Measurements from ENCODE around the gene LPAR3.
A peak's percentile ranks its signal among the peaks of the same experiment; 100 is the strongest.
"Not testable (repeated sequence)": the region's sequence is repeated elsewhere in the genome, so short reads cannot be mapped to it uniquely, and the experiment has no call there.

Gene LPAR3, protein sequence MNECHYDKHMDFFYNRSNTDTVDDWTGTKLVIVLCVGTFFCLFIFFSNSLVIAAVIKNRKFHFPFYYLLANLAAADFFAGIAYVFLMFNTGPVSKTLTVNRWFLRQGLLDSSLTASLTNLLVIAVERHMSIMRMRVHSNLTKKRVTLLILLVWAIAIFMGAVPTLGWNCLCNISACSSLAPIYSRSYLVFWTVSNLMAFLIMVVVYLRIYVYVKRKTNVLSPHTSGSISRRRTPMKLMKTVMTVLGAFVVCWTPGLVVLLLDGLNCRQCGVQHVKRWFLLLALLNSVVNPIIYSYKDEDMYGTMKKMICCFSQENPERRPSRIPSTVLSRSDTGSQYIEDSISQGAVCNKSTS

DNA sequence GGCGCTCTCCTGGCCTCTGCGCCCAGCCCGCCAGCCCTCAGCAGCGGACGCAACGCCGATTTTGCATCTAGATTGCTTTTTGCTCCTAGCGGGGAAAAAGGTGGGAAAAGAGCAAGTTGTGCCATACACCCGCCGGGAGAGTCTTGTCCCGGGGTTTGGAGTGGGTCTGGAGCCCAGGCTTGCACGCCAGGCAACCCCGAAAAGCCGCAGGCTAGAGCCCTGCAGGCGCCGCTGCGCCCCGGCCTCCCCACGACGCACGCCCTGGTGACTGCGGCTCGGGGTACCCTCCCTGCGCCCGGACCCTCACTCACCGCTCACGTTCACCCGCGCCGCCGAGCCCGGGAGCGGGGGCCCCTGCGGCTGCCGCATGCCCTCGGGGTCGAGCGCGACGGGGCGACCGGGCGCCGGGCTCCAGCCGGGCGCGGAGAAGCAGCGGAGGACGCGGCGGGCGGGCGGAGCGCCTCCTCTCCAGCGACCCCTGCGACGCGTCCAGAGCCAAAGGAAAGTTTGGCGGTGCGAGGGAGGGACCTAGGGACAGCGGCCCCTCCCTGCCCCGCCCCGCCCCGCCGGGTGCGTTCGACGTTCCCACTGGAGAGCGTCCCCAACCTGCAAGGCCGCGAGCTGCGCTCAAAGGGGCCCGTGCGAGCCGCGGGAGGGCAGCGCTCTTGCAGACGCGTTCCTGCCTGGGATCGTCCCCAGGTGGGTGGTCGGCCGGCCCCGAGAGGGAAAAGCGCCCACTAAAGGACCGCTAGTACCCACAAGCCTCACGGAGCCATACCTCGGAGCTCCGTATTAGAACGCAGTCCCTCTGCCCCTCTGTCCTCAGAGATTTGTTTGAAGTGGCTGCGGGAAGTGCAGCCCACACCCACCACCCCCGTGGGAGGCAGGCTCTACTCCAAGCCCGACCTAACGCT lies at the start of gene LPAR3:
Gene LPAR3 (minus strand): TSS at position 502 of the 914 bp plus-strand sequence. CDS start 27,086 bp downstream, outside the sequence.
- DNase-seq = no peak

DNA sequence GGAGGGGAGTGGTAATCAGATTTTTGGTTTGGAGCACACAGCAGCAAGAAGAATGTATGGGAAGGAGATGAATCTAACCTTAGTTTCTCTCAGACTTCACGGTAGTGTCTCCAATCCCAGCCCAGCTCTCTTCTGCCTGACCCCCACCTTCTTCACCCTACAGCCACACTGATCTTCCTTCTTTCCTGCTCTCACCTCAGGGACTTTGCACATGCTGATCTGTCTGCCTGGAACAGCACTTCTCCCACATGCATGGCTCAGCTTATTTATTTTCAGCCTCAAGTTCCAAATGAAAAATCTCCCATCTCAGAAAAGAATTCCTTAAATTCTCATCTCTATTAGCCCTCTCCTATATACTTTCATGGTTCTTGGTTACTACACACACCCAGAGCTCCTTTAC lies 48.8 kb upstream of the LPAR3 start:
- no peak for DNase-seq

DNA sequence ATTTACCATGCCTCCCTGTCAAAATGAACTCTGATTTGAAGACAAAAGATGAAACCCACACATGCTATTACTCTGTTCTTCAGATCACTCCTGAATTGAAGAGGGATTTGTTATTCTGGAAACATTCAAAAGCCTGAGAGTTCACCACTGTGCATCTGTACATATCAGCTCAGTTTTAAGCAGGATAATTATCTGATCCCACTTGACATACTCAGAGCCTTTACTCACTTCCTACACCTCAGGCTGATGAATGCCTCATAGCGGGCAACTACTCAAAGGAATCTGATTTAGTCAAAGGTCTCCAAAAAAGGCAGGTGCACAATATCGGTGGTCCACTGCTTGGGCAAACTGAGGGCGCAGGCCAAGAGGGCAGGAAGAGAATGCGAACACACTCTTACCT lies 47.5 kb upstream of the LPAR3 start:
- DNase-seq = no peak

DNA sequence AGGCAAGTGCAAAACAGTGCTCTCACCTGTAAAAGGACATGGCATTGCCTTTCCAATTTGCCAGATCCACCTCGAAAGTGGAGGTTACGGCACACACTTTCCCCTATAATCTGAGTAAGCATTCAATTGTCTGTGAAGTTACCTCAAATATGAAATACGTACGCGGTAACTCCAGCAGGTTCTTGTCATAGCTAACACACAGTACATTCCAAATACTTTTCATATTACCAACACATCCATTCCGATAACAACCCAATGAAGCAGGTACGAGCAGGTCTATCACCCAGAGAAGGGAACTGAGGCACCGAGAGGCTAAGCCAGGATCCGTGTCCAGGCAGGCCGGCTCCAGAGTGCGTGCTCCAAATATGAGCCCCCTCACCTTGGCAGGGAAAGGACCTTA lies 46.8 kb upstream of the LPAR3 start:
- DNase-seq = no peak

DNA sequence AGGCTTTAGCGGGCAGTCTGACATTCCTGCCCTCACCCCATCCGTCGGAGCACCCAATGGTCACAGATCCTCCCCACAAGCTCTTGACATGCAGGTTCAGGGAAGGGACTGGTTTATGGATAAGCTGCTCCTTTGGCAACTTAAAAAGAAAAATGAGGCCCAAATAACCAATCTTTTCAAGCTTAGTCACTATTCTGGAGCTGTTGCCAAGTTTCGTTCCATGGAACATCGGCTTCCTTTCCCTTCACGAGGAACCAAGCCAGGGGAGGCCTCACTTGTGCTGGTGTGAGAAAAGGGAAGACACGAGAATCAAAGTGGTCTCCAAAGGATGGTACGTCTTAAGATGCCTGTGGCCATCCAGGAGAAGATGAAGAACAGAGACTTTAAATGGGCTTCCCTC lies 46.1 kb upstream of the LPAR3 start:
- no peak for DNase-seq

DNA sequence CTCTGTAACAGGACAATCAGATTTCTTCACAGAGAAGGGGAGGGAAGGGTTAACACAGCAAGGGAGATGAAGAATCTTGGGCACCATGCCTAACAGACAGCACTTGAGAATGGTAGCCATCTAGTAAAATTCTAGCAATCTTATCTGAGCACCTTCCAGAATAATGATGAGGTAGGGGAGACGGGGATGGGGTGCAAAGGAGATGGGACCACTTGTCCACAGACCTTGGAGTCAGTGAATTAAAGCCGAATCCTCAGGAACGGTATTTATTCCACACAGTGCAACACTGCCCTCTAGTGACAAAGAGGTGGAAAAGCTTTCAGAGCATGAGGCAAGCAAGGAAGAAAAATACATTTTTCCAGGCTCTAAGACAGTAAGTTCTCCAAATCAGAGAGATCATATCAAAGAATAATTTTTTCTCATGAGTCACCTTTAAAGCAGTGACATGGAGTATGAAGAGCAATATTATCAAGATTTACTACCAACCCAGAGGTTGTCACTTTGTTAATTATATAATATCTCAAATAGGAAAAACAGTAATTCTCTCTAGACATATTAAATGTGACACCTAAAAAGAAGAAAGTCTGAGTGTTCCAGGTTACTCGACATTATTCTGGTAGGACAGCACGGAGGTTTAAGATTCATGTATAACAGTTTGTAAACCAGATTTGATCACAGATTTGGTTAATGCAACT lies 43.3 kb upstream of the LPAR3 start:
- DNase-seq = peak in 29 of 56 donors; percentile 1 to 72 (median 10)

DNA sequence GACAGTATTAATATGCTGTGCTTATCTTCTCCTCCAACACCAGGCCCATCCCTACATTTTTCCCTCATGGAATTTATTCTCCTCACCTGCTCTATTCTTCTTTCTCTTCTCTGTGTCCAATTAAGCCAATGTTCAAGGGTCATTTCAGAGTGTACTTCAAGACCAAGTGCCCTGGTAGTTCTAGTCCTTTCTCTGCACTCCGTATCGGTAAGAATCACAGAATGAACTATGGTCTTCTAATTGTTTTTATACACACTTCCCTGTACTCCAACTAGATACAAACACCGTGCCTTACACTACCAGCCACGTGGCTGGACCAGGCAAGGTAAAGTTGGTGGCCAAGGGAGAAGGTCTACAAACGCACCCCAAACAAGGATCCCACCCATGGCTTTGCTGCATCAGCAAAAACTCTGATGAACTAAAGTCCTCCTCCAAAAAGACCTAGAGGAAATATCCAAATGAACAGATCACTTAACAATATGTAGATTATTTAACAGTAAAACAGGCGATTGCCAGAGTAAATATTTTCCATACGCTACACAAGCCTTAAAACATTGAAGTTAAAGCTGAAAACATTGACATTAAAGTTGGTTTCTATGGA lies 40.1 kb upstream of the LPAR3 start:
- DNase-seq = no peak

DNA sequence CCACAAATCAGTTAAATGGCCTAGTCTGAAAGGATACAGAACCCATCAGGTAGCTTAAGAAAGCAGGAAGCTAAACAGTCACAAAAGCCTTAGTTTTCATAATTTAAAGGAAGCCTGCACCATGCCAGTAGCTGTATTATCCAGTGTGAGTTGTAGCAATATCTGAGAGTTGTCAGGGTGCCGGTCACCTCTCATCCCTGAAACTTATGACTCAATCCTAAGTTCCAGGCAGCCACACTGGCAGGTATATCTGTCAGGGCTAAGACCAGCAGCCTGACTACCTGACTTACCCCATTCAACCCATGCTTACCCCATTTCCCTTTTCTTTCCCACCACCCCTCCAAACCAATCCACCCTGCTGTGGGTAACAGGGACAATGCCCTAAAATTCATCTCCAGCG lies 37.8 kb upstream of the LPAR3 start:
- DNase-seq = no peak

DNA sequence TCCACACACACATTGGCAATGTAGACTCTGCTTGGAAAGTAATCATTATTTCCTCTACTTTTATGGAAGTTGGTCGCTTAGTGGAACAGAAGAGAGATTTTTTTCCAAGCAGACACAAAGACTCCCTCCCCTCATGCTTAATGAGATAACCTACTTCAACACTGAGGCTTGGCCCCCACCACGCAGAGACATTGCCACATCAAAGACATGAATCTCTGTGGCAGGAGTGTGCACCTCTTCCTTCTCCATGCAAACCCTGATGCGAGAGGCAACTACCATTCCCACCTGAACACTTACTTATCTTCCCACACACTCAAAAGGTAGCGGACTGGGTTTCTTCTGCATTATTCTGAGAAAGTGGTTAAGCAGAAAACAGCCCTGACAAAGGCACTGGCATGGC lies 37.3 kb upstream of the LPAR3 start:
- no peak for DNase-seq

DNA sequence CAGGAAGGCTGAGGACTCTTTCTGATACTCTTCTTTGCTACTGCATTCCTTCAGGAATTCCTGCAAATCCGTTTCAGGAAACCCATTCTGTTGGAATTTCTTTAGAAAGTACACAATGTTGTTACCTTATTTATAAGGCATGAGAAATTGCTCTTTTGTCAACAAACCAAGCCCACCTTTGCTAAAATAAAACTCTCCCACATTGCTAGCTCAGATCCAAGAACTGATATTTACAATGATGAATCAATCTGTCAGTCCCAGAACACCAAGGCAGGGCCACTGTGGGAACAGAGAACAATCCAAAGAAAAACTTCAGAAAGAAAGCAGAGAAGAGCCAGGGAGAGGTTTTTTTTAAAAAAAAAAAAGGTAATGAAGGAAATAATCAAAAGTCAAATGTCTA lies 36.6 kb upstream of the LPAR3 start:
- DNase-seq = no peak

DNA sequence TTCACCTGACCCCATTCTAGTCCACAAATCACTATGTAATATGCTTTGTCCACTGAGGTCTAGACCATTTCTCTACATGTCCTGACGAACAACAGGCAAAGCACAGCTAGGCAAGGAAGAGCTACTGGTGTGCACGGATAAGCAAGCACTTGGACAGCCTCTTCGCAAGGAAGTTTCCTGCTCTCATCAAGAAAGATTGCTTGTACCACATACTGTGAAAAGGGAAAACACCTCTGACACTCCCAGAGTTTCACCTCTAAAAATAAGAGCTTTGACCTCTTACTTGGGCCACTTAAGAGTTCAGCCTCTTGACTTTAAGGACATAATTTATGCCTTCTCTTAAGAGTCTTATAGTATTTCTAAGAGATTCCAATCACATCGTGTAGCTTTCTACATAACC lies 36.0 kb upstream of the LPAR3 start:
- DNase-seq = no peak

DNA sequence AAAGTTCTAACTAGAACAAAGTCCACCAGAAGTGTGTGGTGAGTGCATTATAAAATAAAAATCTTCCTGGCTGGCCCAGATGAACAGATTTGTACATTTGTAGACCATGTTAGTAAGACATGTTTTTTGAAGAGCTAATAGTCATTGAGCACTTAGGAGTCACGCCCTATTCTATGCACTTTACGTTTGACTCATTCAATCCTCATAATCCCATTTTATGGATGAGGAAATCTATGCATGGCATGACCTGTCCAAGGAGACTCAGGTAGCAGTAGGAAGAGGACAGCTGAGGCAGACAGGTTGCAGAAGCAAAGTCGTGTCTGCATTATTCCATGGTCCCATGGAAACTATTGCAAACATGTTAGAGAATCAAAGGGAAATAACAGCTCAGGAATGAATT lies 30.3 kb upstream of the LPAR3 start:
- DNase-seq = no peak

DNA sequence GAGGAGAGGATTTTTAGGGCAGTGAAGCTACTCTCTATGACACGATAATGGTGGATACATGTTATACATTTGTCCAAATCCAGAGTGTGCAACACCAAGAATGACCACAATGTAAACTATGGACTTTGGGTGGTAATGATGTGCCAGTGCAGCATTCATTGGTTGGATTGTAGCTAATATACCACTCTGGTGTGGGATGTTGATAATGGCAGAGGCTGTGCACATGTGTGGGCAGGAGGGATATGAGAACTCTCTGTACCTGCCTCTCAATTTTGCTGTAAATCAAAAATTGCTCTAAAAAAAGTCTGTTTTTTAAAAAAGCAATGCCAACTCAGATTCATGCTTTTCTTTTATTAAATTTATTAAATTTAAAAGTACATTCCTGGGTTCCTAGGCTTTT lies 27.2 kb upstream of the LPAR3 start:
- DNase-seq = no peak

DNA sequence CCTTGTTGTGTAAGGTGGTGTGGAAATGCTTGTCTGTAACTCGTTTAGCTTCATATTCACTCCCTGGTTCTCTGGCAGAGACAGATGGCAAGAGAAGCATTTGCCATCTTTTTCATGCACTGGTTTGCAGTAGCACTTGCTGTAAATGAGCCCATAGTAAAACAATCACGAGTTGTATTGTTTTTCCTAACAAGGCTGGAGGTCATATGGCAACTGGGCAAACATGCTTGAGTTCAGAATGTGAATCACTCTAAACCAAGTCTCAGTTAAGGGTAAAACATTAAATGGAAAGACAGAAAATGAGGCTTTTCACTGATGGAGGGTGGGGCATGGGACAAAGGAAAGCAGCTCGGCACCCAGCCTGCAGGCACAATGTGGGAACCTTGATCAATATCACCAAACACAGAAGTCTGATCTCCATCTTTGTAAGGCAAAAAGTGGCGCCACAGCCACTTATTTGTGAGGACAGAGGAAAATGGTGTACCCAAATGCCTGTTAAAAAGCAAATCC lies 26.5 kb upstream of the LPAR3 start:
- DNase-seq = no peak

DNA sequence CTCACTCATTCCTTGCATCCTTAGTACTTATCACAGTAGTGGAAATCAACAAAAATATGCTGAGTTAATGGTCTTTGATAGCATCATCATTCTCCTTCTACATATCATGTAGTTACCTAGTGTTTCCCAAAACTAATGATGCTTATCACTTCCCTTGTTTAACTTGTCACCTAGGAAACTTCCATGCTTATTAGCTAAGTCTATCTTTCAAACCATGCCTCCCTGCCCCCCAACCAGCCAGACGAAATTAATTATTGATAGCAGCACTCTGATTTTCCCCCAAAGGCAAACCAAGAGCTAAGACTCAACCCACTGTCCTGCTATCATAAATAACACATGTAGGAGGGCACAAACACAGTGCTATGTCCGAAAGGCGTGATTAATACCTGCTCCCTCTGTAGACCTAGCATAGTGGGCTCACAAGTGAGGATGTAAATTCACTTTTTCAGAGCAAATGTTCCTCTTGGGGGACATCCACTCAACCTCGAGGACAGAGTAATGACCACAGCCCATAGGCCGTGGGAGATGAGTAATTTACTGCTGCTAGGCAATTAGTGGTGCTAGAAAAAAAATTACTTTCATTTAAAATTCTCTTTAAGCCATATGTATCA lies 25.8 kb upstream of the LPAR3 start:
- no peak for DNase-seq

DNA sequence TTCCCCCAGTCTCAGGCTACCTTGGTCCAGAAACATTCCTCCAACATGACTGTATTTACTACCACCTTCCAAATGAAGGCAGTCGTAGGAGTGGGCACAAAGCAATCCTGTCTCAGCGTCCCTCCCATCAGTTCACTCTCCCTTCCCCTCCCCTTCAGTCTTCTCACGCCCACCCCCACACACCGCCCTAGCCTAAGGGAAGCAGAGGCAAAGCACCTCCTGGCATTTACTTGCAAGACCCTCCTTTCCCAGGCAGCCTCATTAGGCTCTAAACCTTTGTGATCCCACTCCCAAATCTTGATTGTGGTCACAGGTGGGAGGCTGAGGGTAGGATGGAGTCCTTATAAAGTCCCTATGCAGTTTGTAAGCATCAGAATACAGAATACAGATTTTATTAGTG lies 23.9 kb upstream of the LPAR3 start:
- no peak for DNase-seq

DNA sequence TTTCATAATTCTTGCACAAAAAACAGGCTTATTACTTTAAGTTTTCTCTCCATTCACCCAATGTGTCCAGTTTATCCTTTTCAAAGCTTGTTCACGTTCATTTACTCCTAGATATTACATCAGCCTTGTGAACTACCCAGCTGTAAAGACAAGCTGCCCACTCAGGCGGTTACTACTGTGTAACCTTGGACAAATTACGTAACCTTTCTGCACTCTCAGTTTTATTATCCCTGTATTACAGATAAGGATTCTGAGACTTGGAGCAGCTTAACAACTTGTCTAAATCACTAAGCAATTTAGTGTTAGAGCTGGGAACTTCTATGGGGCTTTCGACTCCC lies 20.5 kb upstream of the LPAR3 start:
- no peak for DNase-seq

DNA sequence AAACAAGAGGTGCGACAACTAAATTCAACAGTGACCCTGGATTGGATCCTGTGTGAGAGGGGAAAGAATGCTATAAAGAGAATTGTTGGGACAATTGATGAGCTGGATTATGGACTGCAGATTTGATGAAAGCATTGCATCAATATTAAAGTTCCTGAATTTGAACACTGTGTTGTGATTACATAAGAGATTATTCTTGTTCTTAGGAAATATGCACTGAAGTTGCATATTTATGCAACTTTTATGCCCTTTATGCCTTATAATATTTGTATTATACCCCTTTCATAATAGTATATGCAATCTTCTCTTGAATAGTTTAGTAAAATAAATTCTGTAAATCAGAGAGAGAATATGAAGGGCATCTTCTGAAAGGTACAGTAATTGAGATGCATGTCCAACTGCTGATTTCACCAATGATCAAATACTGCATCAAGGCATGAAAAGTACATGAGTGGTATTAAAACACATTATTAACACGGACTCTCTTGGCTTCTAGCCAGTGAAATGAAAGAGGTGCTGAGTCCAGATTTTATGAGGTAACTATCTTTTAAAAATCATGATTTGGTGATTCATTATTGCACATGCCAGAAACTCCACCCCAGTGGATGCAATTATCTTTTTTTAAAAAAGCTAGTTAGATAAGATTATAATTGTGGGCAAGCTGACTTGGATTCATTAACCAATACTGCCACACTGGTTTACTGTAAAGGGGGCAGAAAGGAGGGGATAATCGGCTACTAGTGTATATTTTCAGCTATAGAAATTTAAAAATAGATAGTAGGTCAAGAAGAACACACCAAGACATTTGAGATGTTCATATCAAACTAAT lies 19.9 kb upstream of the LPAR3 start:
- no peak for DNase-seq

DNA sequence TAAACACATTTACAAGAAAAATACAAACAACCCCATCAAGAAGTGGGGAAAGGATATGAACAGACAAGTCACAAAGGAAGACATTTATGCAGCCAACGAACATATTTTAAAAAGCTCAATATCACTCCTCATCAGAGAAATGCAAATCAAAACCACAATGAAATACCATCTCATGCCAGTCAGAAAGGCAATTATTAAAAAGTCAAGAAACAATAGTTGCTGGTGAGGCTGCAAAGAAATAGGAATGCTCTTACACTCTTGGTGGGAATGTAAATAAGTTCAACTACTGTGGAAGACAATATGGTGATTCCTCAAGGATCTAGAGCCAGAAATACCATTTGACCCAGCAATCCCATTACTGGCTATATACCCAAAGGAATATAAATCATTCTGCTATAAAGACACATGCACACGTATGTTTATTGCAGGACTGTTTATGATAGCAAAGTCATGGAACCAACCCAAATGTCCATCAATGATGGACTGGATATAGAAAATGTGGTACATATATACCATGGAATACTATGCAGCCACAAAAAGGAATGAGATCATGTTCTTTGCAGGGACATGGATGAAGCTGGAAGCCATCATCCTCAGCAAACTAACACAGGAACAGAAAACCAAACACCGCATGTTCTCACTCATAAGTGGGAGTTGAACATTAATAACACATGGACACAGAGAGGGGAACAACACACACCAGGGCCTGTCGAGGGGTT lies 15.9 kb upstream of the LPAR3 start:
- not testable (repeated sequence) for DNase-seq
